ENCODE data around the gene NEMF. TPM values are rescaled to one million over a fixed set of nuclear protein-coding genes. Genes with fewer than 3 reads are reported as not detected.

NEMF gene
- total RNA-seq: 48.0 and 65.3 TPM in 2 replicates

GRCh38 chr14:49852301-49853157 lies at the start of gene NEMF:
TSS of gene NEMF (minus strand) at chr14:49852788. CDS start at chr14:49852753, 35 bp downstream.

DNA sequence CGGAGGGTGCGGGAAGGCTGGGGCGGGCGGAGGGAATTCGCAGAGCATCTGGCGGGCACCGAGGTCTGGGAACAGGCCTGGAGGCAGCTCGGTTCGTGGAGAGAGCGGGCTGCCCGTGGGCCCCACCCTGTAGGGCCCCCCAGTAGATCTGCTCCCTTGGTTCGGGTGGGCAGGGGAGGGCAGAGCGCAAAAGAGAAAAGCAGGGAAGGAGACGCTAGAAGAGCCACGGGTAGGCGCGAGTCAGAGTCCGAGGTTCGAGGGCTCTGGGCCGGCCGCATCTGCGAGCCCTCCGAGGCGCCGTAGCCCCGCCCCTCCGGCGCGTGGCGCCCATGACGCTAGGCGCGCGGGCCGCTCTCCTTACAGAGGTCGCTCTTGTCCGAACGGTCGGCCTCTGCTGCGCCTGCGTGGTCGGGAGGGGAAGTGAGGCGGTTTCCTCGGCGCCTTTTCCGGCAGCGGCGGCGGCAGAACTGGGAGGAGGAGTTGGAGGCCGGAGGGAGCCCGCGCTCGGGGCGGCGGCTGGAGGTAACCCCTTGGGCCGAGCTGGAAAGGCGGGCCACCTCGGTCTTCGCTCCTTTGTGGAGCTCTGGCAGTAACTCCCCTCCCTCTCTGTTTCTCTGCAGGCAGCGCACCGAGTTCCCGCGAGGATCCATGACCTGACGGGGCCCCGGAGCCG lies 40.2 kb upstream of the NEMF start, which contains the start of gene ARF6:
Gene ARF6 (plus strand): TSS at position 447 of the 673 bp plus-strand sequence. CDS start 655 bp downstream, outside the sequence.

DNA sequence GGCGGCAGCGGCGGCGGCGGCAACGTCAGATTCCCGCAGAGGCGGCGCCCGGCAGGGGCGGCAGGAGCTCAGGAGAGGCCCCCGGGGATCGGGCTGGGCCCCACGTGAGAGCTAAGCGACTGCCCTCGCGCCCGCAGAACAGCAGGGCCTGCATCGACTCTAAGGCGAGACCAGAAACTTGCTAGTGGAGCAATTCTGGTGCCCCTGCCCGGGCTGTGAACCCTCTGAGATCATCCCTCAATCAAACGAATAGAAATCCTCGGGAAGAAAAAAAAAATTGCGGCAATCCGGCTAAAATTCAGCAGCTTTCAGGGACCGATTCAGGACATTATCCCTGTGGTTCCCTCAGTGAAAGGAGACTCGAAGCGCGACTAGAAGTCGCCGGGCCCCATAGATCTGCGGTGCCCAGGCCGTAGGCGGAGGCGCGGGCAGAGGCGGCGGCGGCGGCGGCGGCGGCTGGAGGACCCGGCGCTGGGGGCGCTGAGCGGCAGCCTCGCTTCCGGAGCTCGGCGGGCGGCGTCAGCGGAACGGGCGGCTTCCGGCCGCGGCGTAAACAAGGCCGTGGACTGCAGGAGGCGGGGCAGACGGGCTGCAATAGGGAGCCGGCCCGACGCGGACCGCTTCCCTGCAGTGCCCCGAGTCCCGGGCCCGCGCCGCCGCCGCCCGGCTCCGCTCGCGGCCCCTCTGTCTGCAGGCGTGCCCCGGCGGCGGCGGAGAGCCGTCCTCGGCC lies 84.9 kb downstream of the NEMF start, which contains the start of gene KLHDC2:
Gene KLHDC2 (plus strand): TSS at position 583 of the 730 bp plus-strand sequence. CDS start 316 bp downstream, outside the sequence.

Other genes starting within 250 kb of the NEMF start
- gene RPL36AL, start 232.2 kb downstream of the NEMF start, total RNA-seq: 242 and 263 TPM in 2 replicates
- 97.6 and 99.1 TPM in 2 replicates for gene MGAT2, start 232.0 kb downstream of the NEMF start, total RNA-seq
- gene DNAAF2, start 217.5 kb downstream of the NEMF start, total RNA-seq: 7.0 and 9.6 TPM in 2 replicates
- gene POLE2, start 164.6 kb downstream of the NEMF start, total RNA-seq: 2.3 and 21.2 TPM in 2 replicates
- 4.8 TPM in 2 replicates for gene KLHDC1, start 159.7 kb downstream of the NEMF start, total RNA-seq
- gene KLHDC2, start 84.6 kb downstream of the NEMF start, total RNA-seq: 101 and 103 TPM in 2 replicates
- gene ARF6, start 40.3 kb upstream of the NEMF start, total RNA-seq: 63.0 and 80.3 TPM in 2 replicates

All from smooth muscle cell of trachea (primary cell).